Gastrocnemius medialis (tissue), 4 donors: ENCODE data around the gene INTS7. TPM values are rescaled to one million over a fixed set of nuclear protein-coding genes. Genes with fewer than 3 reads are reported as not detected.

ENCODE experiments used
- ATAC-seq, 2 donors: fragments of 150-250 bp; one replicate each; pipeline ENCODE4 v1.9.1; 2016
- DNase-seq, 2 donors: peaks; one replicate each; pipeline ENCODE4 v3.0.0-alpha.2; 2019
- H3K27ac ChIP-seq, 4 donors: fragments of 200-600 bp; sonication (generic); 1 replicate in 1 of 4; 2 replicates in 3 of 4; pipeline ENCODE4 v1.5.1; 2016 to 2018; ENCODE audit warnings: mild to moderate bottlenecking in 2 of 4, moderate library complexity in 1 of 4
- H3K27me3 ChIP-seq, 3 donors: fragments of 200-600 bp; sonication (generic) in 2 of 3; 1 replicate in 1 of 3; 2 replicates in 2 of 3; pipeline versions ENCODE4 v1.5.1 to v1.6.0; 2016 to 2019; ENCODE audit warnings: mild to moderate bottlenecking in 1 of 3, moderate library complexity in 1 of 3
- H3K36me3 ChIP-seq, 2 donors: fragments of 200-600 bp; sonication (generic) in 1 of 2; one replicate each; pipeline ENCODE4 v1.5.1; 2017 to 2018
- H3K4me1 ChIP-seq, 2 donors: fragments of 200-600 bp; sonication (generic) in 1 of 2; one replicate each; pipeline ENCODE4 v1.5.1; 2016 to 2017; ENCODE audit warnings: mild to moderate bottlenecking in 2 of 2
- H3K4me3 ChIP-seq, 4 donors: fragments of 200-600 bp; sonication (generic) in 3 of 4; 1 replicate in 1 of 4; 2 replicates in 3 of 4; pipeline ENCODE4 v1.5.1; 2016 to 2019; ENCODE audit warnings: mild to moderate bottlenecking in 2 of 4
- H3K9me3 ChIP-seq, 3 donors: fragments of 200-600 bp; sonication (generic) in 2 of 3; 1 replicate in 1 of 3; 2 replicates in 2 of 3; pipeline ENCODE4 v1.5.1; 2016 to 2019
- POLR2A ChIP-seq, 2 donors: fragments of 450-650 bp; IDR thresholded peaks; one replicate each; pipeline ENCODE4 v1.6.1; 2017; ENCODE audit warnings: antibody characterized with exemption in 2 of 2, mild to moderate bottlenecking in 2 of 2, moderate library complexity in 2 of 2
- in situ Hi-C, 4 donors: fragments of 200-750 bp; cut with MboI; loops; one replicate each; pipeline versions ENCODE4 v1.15.0 to v1.8.0; 2017; ENCODE audit warnings: low sequenced_read_pairs in 4 of 4
- intact Hi-C: fragments of 100-400 bp; cut with DNase I; formaldehyde crosslinking; loops from one replicate; pipeline ENCODE4 v1.15.1; 2023; ENCODE audit warnings: low total_unique reads
- total RNA-seq, 4 donors: library from RNA; depleted of rRNA; stranded (reverse); fragments of >200 nt; gene quantifications; one replicate each; pipeline versions ENCODE4 v1.1.0 to v1.2.3, GENCODE V29; 2016
- TF ChIP-seq, protein P1 (sequence below), 5 experiments: fragments of 450-650 bp in 3 of 5; fragments of 200-600 bp in 2 of 5; sonication (generic) in 2 of 5; IDR thresholded peaks in 4 of 5; conservative IDR thresholded peaks in 1 of 5; 1 replicate in 4 of 5; 2 replicates in 1 of 5; pipeline ENCODE4 v1.5.1; 2016 to 2019; ENCODE audit warnings: antibody characterized with exemption in 5 of 5, mild to moderate bottlenecking in 3 of 5, moderate library complexity in 3 of 5

Gene INTS7
- total RNA-seq, 4 donors from 2014 or later: 4.0 to 8.0 (median 6.6) TPM

GRCh38 chr1:212074856-212075255 lies 39.5 kb upstream of the INTS7 start:
- DNase-seq (no peak), ATAC-seq (peak; percentile 47 to 50)
- H3K36me3 ChIP-seq: no peaks in the 10 kb centered on the region
- no peaks in the 10 kb centered on the region for H3K9me3 ChIP-seq
- TF ChIP-seq, protein P1, sequence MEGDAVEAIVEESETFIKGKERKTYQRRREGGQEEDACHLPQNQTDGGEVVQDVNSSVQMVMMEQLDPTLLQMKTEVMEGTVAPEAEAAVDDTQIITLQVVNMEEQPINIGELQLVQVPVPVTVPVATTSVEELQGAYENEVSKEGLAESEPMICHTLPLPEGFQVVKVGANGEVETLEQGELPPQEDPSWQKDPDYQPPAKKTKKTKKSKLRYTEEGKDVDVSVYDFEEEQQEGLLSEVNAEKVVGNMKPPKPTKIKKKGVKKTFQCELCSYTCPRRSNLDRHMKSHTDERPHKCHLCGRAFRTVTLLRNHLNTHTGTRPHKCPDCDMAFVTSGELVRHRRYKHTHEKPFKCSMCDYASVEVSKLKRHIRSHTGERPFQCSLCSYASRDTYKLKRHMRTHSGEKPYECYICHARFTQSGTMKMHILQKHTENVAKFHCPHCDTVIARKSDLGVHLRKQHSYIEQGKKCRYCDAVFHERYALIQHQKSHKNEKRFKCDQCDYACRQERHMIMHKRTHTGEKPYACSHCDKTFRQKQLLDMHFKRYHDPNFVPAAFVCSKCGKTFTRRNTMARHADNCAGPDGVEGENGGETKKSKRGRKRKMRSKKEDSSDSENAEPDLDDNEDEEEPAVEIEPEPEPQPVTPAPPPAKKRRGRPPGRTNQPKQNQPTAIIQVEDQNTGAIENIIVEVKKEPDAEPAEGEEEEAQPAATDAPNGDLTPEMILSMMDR (IDR thresholded peaks at IDR 0.05 in 4 of 5, conservative IDR thresholded peaks at IDR 0.05 in 1 of 5): no peak
- TF ChIP-seq POLR2A (IDR thresholded peaks at IDR 0.05): no peak
- in situ Hi-C loops (loop anchor here (5.0 to 25.0 kb wide), 4 partner anchors 212 to 292 kb away; partner anchors contain the start of gene PPP2R5A (in 1 of the 4)), intact Hi-C loops (loop anchor here (1.0 to 2.0 kb wide), 4 partner anchors 158 to 534 kb away; partner anchors contain the start of genes ATF3 and PPP2R5A)
- peak overlapping the region; percentile 83 to 91 (median 90) for H3K27ac ChIP-seq
- peaks cover 18 to 36% of the 10 kb centered on the region in 2 donors for H3K4me1 ChIP-seq
- H3K4me3 ChIP-seq: peak overlapping the region; percentile 11 to 37 (median 24)
- H3K27me3 ChIP-seq: no peaks in the 10 kb centered on the region

DNA sequence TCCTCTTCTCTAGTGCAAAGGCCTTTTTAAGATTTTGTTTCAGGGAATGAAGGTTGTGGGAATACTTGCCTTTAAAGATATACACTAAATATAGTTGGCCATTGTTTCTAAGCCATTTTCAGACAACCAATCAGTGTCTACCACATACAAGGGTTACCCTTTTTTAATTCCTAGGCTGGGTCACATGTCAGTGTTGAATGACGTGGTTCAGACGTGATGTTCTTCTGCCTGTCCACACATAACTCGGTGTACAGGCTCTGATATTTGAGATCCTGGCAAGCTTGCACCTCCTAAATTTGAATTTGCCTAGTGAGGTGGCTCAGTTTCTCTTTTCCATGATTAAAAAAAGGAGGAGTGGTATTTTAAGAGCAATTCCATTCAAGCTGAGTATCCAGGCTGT lies 39.0 kb upstream of the INTS7 start:
- intact Hi-C loops: loop anchor here (1.0 to 2.0 kb wide), 4 partner anchors 158 to 534 kb away; partner anchors contain the start of genes ATF3 and PPP2R5A
- Histone ChIP-seq H3K9me3 (no peaks in the 10 kb centered on the region), H3K4me3 (peak overlapping the region; percentile 11 to 37 (median 24)), H3K4me1 (peaks cover 18 to 36% of the 10 kb centered on the region in 2 donors), H3K36me3 (no peaks in the 10 kb centered on the region), H3K27ac (peak overlapping the region; percentile 83 to 91 (median 90)), H3K27me3 (no peaks in the 10 kb centered on the region)
- ATAC-seq: peak; percentile 97
- peak in 1 of 2 donors; percentile 41 for TF ChIP-seq POLR2A (IDR thresholded peaks at IDR 0.05)
- TF ChIP-seq, protein P1 (IDR thresholded peaks at IDR 0.05 in 4 of 5, conservative IDR thresholded peaks at IDR 0.05 in 1 of 5): no peak
- in situ Hi-C loops: loop anchor here (5.0 to 25.0 kb wide), 4 partner anchors 213 to 293 kb away; partner anchors contain the start of gene PPP2R5A (in 1 of the 4)
- DNase-seq: peak; percentile 62 to 69

- no peaks in the 10 kb centered on the region for H3K27me3 ChIP-seq
- no peaks in the 10 kb centered on the region for H3K9me3 ChIP-seq
- H3K27ac ChIP-seq: peak overlapping the region; percentile 83 to 91 (median 90)
- intact Hi-C loops (loop anchor here (2.0 kb wide), 1 partner anchor 39 kb away; the partner anchor contains the start of genes DTL and INTS7), in situ Hi-C loops (loop anchor here (5.0 to 25.0 kb wide), 4 partner anchors 214 to 294 kb away; partner anchors contain the start of gene PPP2R5A (in 1 of the 4))
- no peak overlapping the region for H3K4me3 ChIP-seq
- no peaks in the 10 kb centered on the region for H3K36me3 ChIP-seq
- TF ChIP-seq, protein P1 (IDR thresholded peaks at IDR 0.05 in 4 of 5, conservative IDR thresholded peaks at IDR 0.05 in 1 of 5): no peak
- no peak for TF ChIP-seq POLR2A (IDR thresholded peaks at IDR 0.05)
- no peak for ATAC-seq
- peaks cover 18 to 36% of the 10 kb centered on the region in 2 donors for H3K4me1 ChIP-seq
- no peak for DNase-seq
Measured at GRCh38 chr1:212073490-212073889, 38.1 kb upstream of the INTS7 start.

GRCh38 chr1:212072047-212072446 lies 36.7 kb upstream of the INTS7 start:
- H3K27ac ChIP-seq: peak overlapping the region in 1 of 4 donors; percentile 20
- in situ Hi-C loops (loop anchor here (5.0 to 25.0 kb wide), 4 partner anchors 215 to 295 kb away; partner anchors contain the start of gene PPP2R5A (in 1 of the 4)), intact Hi-C loops (loop anchor here (1.0 to 2.0 kb wide), 2 partner anchors 37 to 216 kb away; partner anchors contain the start of genes DTL and INTS7)
- no peak overlapping the region for H3K4me3 ChIP-seq
- DNase-seq (no peak), ATAC-seq (no peak)
- H3K36me3 ChIP-seq: no peaks in the 10 kb centered on the region
- H3K4me1 ChIP-seq: peaks cover 17 to 33% of the 10 kb centered on the region in 2 donors
- H3K9me3 ChIP-seq: no peaks in the 10 kb centered on the region
- TF ChIP-seq, protein P1 (IDR thresholded peaks at IDR 0.05 in 4 of 5, conservative IDR thresholded peaks at IDR 0.05 in 1 of 5): no peak
- TF ChIP-seq POLR2A (IDR thresholded peaks at IDR 0.05): no peak
- no peaks in the 10 kb centered on the region for H3K27me3 ChIP-seq
